Uterus (tissue), 2 donors: Measurements from ENCODE around the gene ITGB5.

Experiments
- POLR2A ChIP-seq, 2 donors: fragments of 450-650 bp; IDR thresholded peaks; one replicate each; pipeline ENCODE4 v1.6.1; 2016; ENCODE audit warnings: antibody characterized with exemption in 2 of 2, mild to moderate bottlenecking in 1 of 2, moderate library complexity in 1 of 2
- TF ChIP-seq, protein P1 (sequence below), 4 experiments: fragments of 200-600 bp in 2 of 4; fragments of 450-650 bp in 2 of 4; sonication (generic) in 2 of 4; IDR thresholded peaks; one replicate each; pipeline ENCODE4 v1.5.1; 2016 to 2019; ENCODE audit warnings: antibody characterized with exemption in 4 of 4, mild to moderate bottlenecking in 2 of 4, moderate library complexity in 1 of 4

DNA sequence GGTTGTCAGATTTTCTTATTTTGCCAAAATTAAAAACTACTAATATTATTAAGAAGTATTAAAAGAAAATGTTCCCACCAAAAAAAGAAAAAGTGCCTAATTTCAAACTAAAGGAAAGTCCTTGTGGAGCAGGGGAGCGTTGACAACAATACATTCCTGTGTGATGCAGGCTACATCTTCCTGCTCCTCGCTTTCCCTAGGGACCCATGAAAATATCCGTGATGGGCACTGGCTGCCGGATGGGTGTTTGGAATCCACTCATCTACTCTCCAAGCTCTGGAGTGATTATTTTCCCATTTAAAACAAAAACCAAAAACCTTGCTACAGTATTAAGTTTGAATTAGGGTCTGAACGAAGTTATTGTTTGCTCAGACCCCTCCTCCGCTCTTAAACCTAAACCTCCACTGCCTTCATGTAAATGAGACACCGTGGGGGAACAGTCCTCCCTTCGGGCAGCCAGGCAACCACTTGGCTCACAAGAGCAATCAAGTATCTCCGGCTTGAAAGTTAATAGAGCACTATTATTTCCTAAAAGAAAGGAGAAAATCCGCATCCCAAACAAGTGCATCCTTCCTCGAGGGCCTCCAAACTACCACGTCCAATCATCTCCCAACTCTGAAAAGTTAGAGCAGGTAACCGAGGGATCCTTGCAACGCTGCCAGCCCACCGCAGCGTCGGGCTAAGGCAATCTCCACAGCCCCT, 1.5 kb downstream of the ITGB5 start:
- TF ChIP-seq POLR2A (IDR thresholded peaks at IDR 0.05), result no peak
- TF ChIP-seq, protein P1, sequence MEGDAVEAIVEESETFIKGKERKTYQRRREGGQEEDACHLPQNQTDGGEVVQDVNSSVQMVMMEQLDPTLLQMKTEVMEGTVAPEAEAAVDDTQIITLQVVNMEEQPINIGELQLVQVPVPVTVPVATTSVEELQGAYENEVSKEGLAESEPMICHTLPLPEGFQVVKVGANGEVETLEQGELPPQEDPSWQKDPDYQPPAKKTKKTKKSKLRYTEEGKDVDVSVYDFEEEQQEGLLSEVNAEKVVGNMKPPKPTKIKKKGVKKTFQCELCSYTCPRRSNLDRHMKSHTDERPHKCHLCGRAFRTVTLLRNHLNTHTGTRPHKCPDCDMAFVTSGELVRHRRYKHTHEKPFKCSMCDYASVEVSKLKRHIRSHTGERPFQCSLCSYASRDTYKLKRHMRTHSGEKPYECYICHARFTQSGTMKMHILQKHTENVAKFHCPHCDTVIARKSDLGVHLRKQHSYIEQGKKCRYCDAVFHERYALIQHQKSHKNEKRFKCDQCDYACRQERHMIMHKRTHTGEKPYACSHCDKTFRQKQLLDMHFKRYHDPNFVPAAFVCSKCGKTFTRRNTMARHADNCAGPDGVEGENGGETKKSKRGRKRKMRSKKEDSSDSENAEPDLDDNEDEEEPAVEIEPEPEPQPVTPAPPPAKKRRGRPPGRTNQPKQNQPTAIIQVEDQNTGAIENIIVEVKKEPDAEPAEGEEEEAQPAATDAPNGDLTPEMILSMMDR (IDR thresholded peaks at IDR 0.05), result no peak
